Type B pancreatic cell (in vitro differentiated cells): ENCODE results near the gene ASTN1. TPM values are rescaled to one million over a fixed set of nuclear protein-coding genes. Genes with fewer than 3 reads are reported as not detected.
A peak's percentile ranks its signal among the peaks of the same experiment; 100 is the strongest.

Source experiments
- DNase-seq: peaks from one replicate; pipeline ENCODE4 v3.0.0; 2021; ENCODE audit warnings: mixed read lengths; ENCODE audit not compliant: unreplicated experiment; ENCODE audit errors: extremely low spot score
- H3K27ac Mint-ChIP-seq: 2 replicates; pipeline ENCODE4 v1.8.0; 2021; ENCODE audit warnings: mild to moderate bottlenecking, mixed read lengths
- H3K27me3 Mint-ChIP-seq: 2 replicates; pipeline ENCODE4 v1.8.0; 2021; ENCODE audit warnings: mixed read lengths
- H3K36me3 Mint-ChIP-seq: 2 replicates; pipeline ENCODE4 v1.8.0; 2021; ENCODE audit warnings: mixed read lengths
- H3K4me1 Mint-ChIP-seq: one replicate; pipeline ENCODE4 v1.8.0; 2021; ENCODE audit warnings: mixed read lengths; ENCODE audit not compliant: unreplicated experiment
- H3K4me3 Mint-ChIP-seq: 2 replicates; pipeline ENCODE4 v1.8.0; 2021; ENCODE audit warnings: mild to moderate bottlenecking, mixed read lengths
- H3K9me3 Mint-ChIP-seq: 2 replicates; pipeline ENCODE4 v1.8.0; 2021; ENCODE audit warnings: mixed read lengths
- CTCF ChIP-seq: fragments of 200-600 bp; sonication (generic); conservative IDR thresholded peaks from 2 replicates; pipeline ENCODE4 v1.5.0; 2021; ENCODE audit warnings: antibody characterized with exemption, mild to moderate bottlenecking
- total RNA-seq: library from RNA; stranded (reverse); gene quantifications from 2 replicates; pipeline ENCODE4 v1.2.1, GENCODE V29; 2021; ENCODE audit warnings: low replicate concordance

The ASTN1 gene
- total RNA-seq, 1 donor from 2014 or later: 24.9 TPM

GRCh38 chr1:177173976-177174375 is 9.5 kb upstream of the ASTN1 start:
- Mint-ChIP-seq H3K4me1 (peaks cover 4% of the 10 kb centered on the region), H3K27ac (no peak overlapping the region), H3K36me3 (peaks cover 3% of the 10 kb centered on the region), H3K4me3 (peak overlapping the region; percentile 59), H3K9me3 (peaks cover 4% of the 10 kb centered on the region), H3K27me3 (peaks cover 28% of the 10 kb centered on the region)
- no peak for TF ChIP-seq CTCF
- no peak for DNase-seq

GRCh38 chr1:177172866-177173265 is 8.4 kb upstream of the ASTN1 start:
- Mint-ChIP-seq H3K4me3 (no peak overlapping the region), H3K27ac (no peak overlapping the region), H3K4me1 (peaks cover 4% of the 10 kb centered on the region), H3K27me3 (peaks cover 18% of the 10 kb centered on the region), H3K36me3 (peaks cover 3% of the 10 kb centered on the region), H3K9me3 (peaks cover 4% of the 10 kb centered on the region)
- no peak for DNase-seq
- no peak for TF ChIP-seq CTCF

GRCh38 chr1:177172272-177172671 is 7.8 kb upstream of the ASTN1 start:
- H3K4me3 Mint-ChIP-seq: no peak overlapping the region
- no peak for TF ChIP-seq CTCF
- DNase-seq: no peak
- H3K27me3 Mint-ChIP-seq: peaks cover 13% of the 10 kb centered on the region
- peaks cover 4% of the 10 kb centered on the region for H3K4me1 Mint-ChIP-seq
- H3K27ac Mint-ChIP-seq: no peak overlapping the region
- H3K36me3 Mint-ChIP-seq: peaks cover 3% of the 10 kb centered on the region
- H3K9me3 Mint-ChIP-seq: peaks cover 4% of the 10 kb centered on the region

- no peak for DNase-seq
- Mint-ChIP-seq H3K4me1 (peaks cover 4% of the 10 kb centered on the region), H3K36me3 (peaks cover 3% of the 10 kb centered on the region), H3K27me3 (peaks cover 12% of the 10 kb centered on the region), H3K4me3 (no peak overlapping the region), H3K27ac (no peak overlapping the region), H3K9me3 (peaks cover 4% of the 10 kb centered on the region)
- TF ChIP-seq CTCF: no peak
Observed at GRCh38 chr1:177171536-177172123, 7.1 kb upstream of the ASTN1 start.

GRCh38 chr1:177170756-177171535 is 6.4 kb upstream of the ASTN1 start, which contains the start of gene BRINP2:
TSS of gene BRINP2 (plus strand) at chr1:177170958. CDS start at chr1:177229877, 58,919 bp downstream.
- peaks cover 4% of the 10 kb centered on the region for H3K9me3 Mint-ChIP-seq
- H3K27me3 Mint-ChIP-seq: peaks cover 15% of the 10 kb centered on the region
- no peak for TF ChIP-seq CTCF
- H3K27ac Mint-ChIP-seq: no peak within 1 kb of the TSS
- peak; percentile 74 for DNase-seq
- H3K4me3 Mint-ChIP-seq: no peak within 1 kb of the TSS
- peaks cover 3% of the 10 kb centered on the region for H3K36me3 Mint-ChIP-seq
- peaks cover 4% of the 10 kb centered on the region for H3K4me1 Mint-ChIP-seq
